Hepatocyte (in vitro differentiated cells): Measurements from ENCODE around the gene GPR25. TPM values are rescaled to one million over a fixed set of nuclear protein-coding genes. Genes with fewer than 3 reads are reported as not detected.

Source experiments
- DNase-seq: peaks from one replicate; pipeline ENCODE4 v3.0.0-alpha.2; 2016; ENCODE audit warnings: low spot score
- H2AFZ ChIP-seq: fragments of 200-600 bp; sonication (generic); 2 replicates; pipeline ENCODE4 v1.6.0; 2016; ENCODE audit warnings: antibody characterized with exemption, mild to moderate bottlenecking
- H3K27ac ChIP-seq: fragments of 200-600 bp; sonication (generic); 2 replicates; pipeline ENCODE4 v1.5.1; 2016; ENCODE audit warnings: mild to moderate bottlenecking
- H3K27me3 ChIP-seq: fragments of 200-600 bp; sonication (generic); 2 replicates; pipeline ENCODE4 v1.6.1; 2016
- H3K36me3 ChIP-seq: fragments of 200-600 bp; sonication (generic); replicated peaks from 2 replicates; pipeline ENCODE4 v1.5.1; 2016; ENCODE audit warnings: low read depth; ENCODE audit not compliant: insufficient read depth
- H3K4me1 ChIP-seq: fragments of 200-600 bp; sonication (generic); 2 replicates; pipeline ENCODE4 v1.5.1; 2016; ENCODE audit warnings: mild to moderate bottlenecking, moderate library complexity; ENCODE audit not compliant: insufficient read depth
- H3K4me2 ChIP-seq: fragments of 200-600 bp; sonication (generic); 2 replicates; pipeline ENCODE4 v1.6.0; 2016
- H3K4me3 ChIP-seq: fragments of 200-600 bp; sonication (generic); 2 replicates; pipeline ENCODE4 v1.5.1; 2016; ENCODE audit warnings: mild to moderate bottlenecking
- H3K79me2 ChIP-seq: fragments of 200-600 bp; sonication (generic); 2 replicates; pipeline ENCODE4 v1.6.0; 2017; ENCODE audit warnings: mild to moderate bottlenecking
- H3K9me2 ChIP-seq: fragments of 200-600 bp; sonication (generic); replicated peaks from 2 replicates; pipeline ENCODE4 v1.6.0; 2017; ENCODE audit warnings: mild to moderate bottlenecking; ENCODE audit not compliant: insufficient read depth
- H3K9me3 ChIP-seq: fragments of 200-600 bp; sonication (generic); 2 replicates; pipeline ENCODE4 v1.5.1; 2016; ENCODE audit warnings: low read depth, mild to moderate bottlenecking
- H4K20me1 ChIP-seq: fragments of 200-600 bp; sonication (generic); 2 replicates; pipeline ENCODE4 v1.6.0; 2016; ENCODE audit warnings: mild to moderate bottlenecking; ENCODE audit not compliant: insufficient read depth, poor library complexity, severe bottlenecking
- EZH2 ChIP-seq: fragments of 200-600 bp; sonication (generic); IDR thresholded peaks from 2 replicates; pipeline ENCODE4 v1.6.1; 2016; ENCODE audit warnings: antibody characterized with exemption, mild to moderate bottlenecking, borderline replicate concordance
- EZH2phosphoT487 ChIP-seq: fragments of 200-600 bp; sonication (generic); IDR thresholded peaks from one replicate; pipeline ENCODE4 v1.6.1; 2018; ENCODE audit warnings: antibody characterized with exemption, mild to moderate bottlenecking, low read depth, moderate library complexity; ENCODE audit not compliant: unreplicated experiment, severe bottlenecking
- WGBS: methylation state at CpG from one replicate; pipeline ENCODE4 v1.1.6; 2016; ENCODE audit warnings: low lambda C conversion rate; ENCODE audit errors: missing lambda C conversion rate; 5-methylcytosine and 5-hydroxymethylcytosine counted together
- polyA plus RNA-seq: library from polyadenylated mRNA; unstranded; fragments of >200 nt; fragmentation: Nextera tagmentation; extraction: Ambion mirVana; gene quantifications from 2 replicates; pipeline ENCODE4 v1.2.1, GENCODE V29; 2016
- total RNA-seq: library from RNA; depleted of rRNA; stranded (reverse); fragments of >200 nt; gene quantifications from 2 replicates; pipeline ENCODE4 v1.2.3, GENCODE V29; 2014
- TF ChIP-seq, protein P1 (sequence below): fragments of 200-600 bp; sonication (generic); IDR thresholded peaks from 2 replicates; pipeline ENCODE4 v1.5.1; 2016; ENCODE audit warnings: antibody characterized with exemption, mild to moderate bottlenecking; ENCODE audit not compliant: poor library complexity

GPR25 gene
- total and polyA plus RNA-seq, 2 experiments from 2014 or later = not detected

DNA sequence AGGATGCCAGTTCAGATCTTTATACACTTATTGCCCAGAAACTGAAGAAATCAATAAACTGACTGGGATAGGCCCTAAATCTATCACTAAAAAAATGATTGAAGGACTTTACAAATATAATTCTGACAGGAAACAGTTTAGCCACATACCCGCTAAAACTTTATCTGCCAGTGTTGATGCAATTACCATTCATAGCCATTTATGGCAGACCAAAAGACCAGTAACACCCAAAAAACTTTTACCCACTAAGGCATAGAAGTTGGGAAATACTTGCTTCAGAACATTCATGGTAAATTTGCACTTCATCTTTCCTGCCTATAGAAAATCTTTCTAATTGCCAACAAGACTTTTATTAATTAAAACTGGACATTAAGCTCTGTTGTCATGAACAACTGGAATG lies 15.0 kb upstream of the GPR25 start:
- DNase-seq = no peak
- 93% methylated on average over 1 of the region's 1 CpG for WGBS
- Histone ChIP-seq H3K27ac (no peak overlapping the region), H3K27me3 (no peaks in the 10 kb centered on the region), H2AFZ (no peak overlapping the region), H4K20me1 (no peaks in the 10 kb centered on the region), H3K4me3 (no peak overlapping the region), H3K9me3 (no peaks in the 10 kb centered on the region), H3K36me3 (peaks cover 4% of the 10 kb centered on the region), H3K4me1 (no peaks in the 10 kb centered on the region), H3K9me2 (no peaks in the 10 kb centered on the region), H3K4me2 (no peak overlapping the region), H3K79me2 (no peaks in the 10 kb centered on the region)
- TF ChIP-seq, protein P1, sequence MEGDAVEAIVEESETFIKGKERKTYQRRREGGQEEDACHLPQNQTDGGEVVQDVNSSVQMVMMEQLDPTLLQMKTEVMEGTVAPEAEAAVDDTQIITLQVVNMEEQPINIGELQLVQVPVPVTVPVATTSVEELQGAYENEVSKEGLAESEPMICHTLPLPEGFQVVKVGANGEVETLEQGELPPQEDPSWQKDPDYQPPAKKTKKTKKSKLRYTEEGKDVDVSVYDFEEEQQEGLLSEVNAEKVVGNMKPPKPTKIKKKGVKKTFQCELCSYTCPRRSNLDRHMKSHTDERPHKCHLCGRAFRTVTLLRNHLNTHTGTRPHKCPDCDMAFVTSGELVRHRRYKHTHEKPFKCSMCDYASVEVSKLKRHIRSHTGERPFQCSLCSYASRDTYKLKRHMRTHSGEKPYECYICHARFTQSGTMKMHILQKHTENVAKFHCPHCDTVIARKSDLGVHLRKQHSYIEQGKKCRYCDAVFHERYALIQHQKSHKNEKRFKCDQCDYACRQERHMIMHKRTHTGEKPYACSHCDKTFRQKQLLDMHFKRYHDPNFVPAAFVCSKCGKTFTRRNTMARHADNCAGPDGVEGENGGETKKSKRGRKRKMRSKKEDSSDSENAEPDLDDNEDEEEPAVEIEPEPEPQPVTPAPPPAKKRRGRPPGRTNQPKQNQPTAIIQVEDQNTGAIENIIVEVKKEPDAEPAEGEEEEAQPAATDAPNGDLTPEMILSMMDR = no peak
- TF ChIP-seq EZH2 = no peak
- TF ChIP-seq EZH2phosphoT487 = no peak

DNA sequence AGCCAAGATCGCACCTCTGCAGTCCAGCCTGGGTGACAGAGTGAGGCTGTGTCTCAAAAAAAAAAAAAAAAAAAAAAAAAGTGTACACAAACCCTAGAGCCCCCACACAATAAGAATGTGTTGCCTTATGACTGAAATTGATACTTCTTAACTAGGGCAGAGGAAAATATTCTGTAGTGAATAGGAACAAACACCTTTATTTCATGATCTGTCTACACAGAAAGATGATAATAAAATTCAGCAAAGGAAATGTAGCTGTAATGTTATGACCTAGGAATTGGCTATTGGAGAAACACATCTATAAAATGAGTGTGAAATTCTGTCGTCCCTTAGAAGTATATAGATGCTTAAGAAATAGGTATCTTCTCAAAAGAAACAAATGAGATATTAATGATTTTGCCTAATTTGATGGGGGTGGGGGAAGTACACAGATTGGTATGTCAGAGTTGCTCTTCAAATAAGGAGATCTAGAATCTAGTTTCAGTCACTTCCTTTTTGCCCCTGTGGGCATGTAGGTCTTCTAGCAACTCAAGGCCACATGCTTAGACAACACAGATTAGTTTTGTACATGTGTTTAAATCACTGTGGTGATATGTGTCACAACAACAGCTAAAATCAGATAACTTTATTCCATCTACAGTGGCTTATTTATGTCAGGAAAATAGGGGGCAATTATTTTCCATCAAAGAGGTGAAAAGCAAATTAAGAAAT lies 10.7 kb upstream of the GPR25 start:
- no peaks in the 10 kb centered on the region for H3K27me3 ChIP-seq
- H3K9me3 ChIP-seq = no peaks in the 10 kb centered on the region
- no peak overlapping the region for H3K27ac ChIP-seq
- H3K4me1 ChIP-seq = no peaks in the 10 kb centered on the region
- no peak for DNase-seq
- H3K36me3 ChIP-seq = no peaks in the 10 kb centered on the region
- H2AFZ ChIP-seq = no peak overlapping the region
- TF ChIP-seq, protein P1 = no peak
- no peak for TF ChIP-seq EZH2
- no peak overlapping the region for H3K4me3 ChIP-seq
- no peaks in the 10 kb centered on the region for H4K20me1 ChIP-seq
- H3K9me2 ChIP-seq = no peaks in the 10 kb centered on the region
- no peak overlapping the region for H3K4me2 ChIP-seq
- no peaks in the 10 kb centered on the region for H3K79me2 ChIP-seq
- WGBS = 91% methylated on average over 2 of the region's 2 CpGs

DNA sequence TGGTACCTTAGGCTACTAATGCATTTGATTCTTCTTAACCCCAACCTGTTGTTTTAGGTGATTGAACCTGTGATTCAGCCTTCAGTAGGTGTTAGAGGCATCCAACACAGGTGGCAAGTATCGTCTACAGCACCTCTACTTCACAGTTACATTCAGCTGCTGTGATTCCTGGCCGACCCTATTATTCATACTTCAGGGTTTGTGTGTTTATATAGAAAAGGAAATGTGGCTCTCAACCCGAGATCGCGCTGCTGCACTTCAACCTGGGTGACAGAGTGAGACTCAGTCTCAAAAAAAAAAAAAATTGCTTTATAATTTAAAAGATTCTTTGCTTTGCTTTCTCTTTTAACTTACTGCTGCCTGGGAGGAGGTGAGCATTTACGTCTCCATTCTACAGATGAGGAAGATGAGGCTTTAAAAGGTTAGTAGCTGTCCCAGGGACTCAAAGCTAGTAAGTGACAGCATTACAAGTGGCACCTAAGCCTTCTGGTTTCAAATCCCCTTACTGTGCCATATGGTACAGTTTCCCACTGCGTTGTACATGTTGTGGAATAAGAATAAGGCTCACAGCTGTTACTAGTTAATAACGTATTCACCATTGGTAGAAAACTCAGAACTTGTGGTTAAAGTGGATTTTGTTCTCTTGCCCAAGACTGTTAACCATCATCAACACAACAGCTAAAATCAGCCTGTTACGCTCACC lies 9.9 kb upstream of the GPR25 start:
- Histone ChIP-seq H3K4me1 (no peaks in the 10 kb centered on the region), H3K36me3 (no peaks in the 10 kb centered on the region), H3K27ac (no peak overlapping the region), H3K27me3 (no peaks in the 10 kb centered on the region), H3K9me2 (no peaks in the 10 kb centered on the region), H3K79me2 (no peaks in the 10 kb centered on the region), H2AFZ (no peak overlapping the region), H4K20me1 (no peaks in the 10 kb centered on the region), H3K4me3 (no peak overlapping the region), H3K9me3 (no peaks in the 10 kb centered on the region), H3K4me2 (no peak overlapping the region)
- no peak for TF ChIP-seq EZH2
- TF ChIP-seq EZH2phosphoT487 = no peak
- TF ChIP-seq, protein P1 = no peak
- 94% methylated on average over 9 of the region's 9 CpGs for WGBS
- DNase-seq = no peak
